ENCODE results near the gene CCL22.
"Not testable (repeated sequence)": the region's sequence is repeated elsewhere in the genome, so short reads cannot be mapped to it uniquely, and the experiment has no call there.

CCL22 gene

GRCh38 chr16:57374067-57374534, 15.5 kb downstream of the CCL22 start:
- no peak overlapping the region for H3K4me2 ChIP-seq (ENCODE audit: low read depth, low read length, poor library complexity, severe bottlenecking)
- TF ChIP-seq EZH2phosphoT487 (IDR thresholded peaks at IDR 0.05; ENCODE audit: borderline replicate concordance) (no peak), CTCF (conservative IDR thresholded peaks at IDR 0.05; ENCODE audit: low read length) (no peak)
- no peaks in the 10 kb centered on the region for H3K36me3 ChIP-seq (ENCODE audit: insufficient read depth, low read length)
- no peaks in the 10 kb centered on the region for H3K9me3 ChIP-seq (ENCODE audit: insufficient read depth, low read depth, low read length)
- no peaks in the 10 kb centered on the region for H3K27me3 ChIP-seq (ENCODE audit: insufficient read depth, low read length, poor library complexity, severe bottlenecking)
- no peaks in the 10 kb centered on the region for H4K20me1 ChIP-seq (ENCODE audit: insufficient read depth, low read length, poor library complexity, severe bottlenecking)
- H3K79me2 ChIP-seq (ENCODE audit: insufficient read depth, low read length): no peaks in the 10 kb centered on the region
- no peak overlapping the region for H2AFZ ChIP-seq (ENCODE audit: low read length)
- no peaks in the 10 kb centered on the region for H3F3A ChIP-seq (ENCODE audit: low read depth)
- no peak overlapping the region for H3K4me3 ChIP-seq (ENCODE audit: low read length, poor library complexity, severe bottlenecking)
- H3K9me2 ChIP-seq (replicated peaks; ENCODE audit: low read depth, low read length): no peaks in the 10 kb centered on the region
- H3K9ac ChIP-seq (ENCODE audit: low read depth, low read length, poor library complexity, severe bottlenecking): no peak overlapping the region
- peaks cover 7% of the 10 kb centered on the region for H3K4me1 ChIP-seq (ENCODE audit: insufficient read depth, low read length, poor library complexity, severe bottlenecking)

DNA sequence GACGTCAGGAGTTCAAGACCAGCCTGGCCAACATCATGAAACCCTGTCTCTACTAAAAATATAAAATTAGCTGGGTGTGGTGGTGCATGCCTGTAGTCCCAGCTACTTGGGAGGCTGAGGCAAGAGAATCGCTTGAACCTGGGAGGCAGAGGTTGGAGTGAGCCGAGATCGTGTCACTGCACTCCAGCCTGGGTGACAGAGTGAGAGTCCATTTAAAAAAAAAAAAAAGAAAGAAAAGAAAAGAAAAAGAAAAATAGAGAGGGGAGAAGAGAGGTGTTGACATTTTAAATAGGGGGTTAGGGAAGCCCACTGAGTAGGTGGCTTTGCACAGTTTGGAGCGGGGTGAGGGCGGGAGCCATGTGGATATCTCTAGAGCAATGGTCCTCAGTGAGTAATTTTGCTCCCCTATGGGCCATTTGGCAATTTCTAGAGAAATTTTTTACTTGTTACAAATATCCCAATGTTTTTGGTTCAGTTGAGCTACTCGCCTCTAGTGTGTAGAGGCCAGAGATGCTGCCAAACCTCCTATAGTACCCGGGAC, 16.4 kb downstream of the CCL22 start:
- not testable (repeated sequence) for H2AFZ ChIP-seq (ENCODE audit: low read length); H3K27me3 ChIP-seq (ENCODE audit: insufficient read depth, low read length, poor library complexity, severe bottlenecking); H3K9me2 ChIP-seq (replicated peaks; ENCODE audit: low read depth, low read length); H3K4me3 ChIP-seq (ENCODE audit: low read length, poor library complexity, severe bottlenecking); H3K4me1 ChIP-seq (ENCODE audit: insufficient read depth, low read length, poor library complexity, severe bottlenecking); H3K4me2 ChIP-seq (ENCODE audit: low read depth, low read length, poor library complexity, severe bottlenecking); H3F3A ChIP-seq (ENCODE audit: low read depth); H4K20me1 ChIP-seq (ENCODE audit: insufficient read depth, low read length, poor library complexity, severe bottlenecking); H3K36me3 ChIP-seq (ENCODE audit: insufficient read depth, low read length); H3K79me2 ChIP-seq (ENCODE audit: insufficient read depth, low read length); H3K9me3 ChIP-seq (ENCODE audit: insufficient read depth, low read depth, low read length); H3K9ac ChIP-seq (ENCODE audit: low read depth, low read length, poor library complexity, severe bottlenecking)

DNA sequence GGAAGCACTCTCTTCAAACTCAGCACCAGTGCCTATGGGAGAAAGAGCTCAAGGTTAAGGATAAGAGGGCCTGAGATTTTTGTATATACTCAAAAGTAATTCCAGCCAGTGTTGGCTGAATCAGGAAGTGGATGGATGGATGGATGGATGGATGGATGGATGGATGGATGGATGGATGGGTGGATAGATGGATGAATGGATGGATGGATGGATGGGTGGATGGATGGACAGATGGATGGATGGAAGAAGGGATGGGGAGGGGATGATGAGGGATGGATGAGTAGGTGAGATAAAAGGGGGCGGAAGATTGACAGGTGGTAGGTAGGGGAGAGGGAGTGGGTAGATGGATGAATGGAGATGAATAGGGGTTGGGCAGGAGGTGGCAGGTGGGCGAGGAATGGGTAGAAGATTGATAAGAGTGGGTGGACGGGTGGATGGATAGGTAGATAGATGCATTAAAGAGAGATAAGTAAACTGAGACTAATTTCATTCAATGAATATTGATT, 17.8 kb downstream of the CCL22 start:
- no peak overlapping the region for H3K4me2 ChIP-seq (ENCODE audit: low read depth, low read length, poor library complexity, severe bottlenecking)
- no peaks in the 10 kb centered on the region for H3F3A ChIP-seq (ENCODE audit: low read depth)
- TF ChIP-seq CTCF (conservative IDR thresholded peaks at IDR 0.05; ENCODE audit: low read length): no peak
- TF ChIP-seq EZH2phosphoT487 (IDR thresholded peaks at IDR 0.05; ENCODE audit: borderline replicate concordance): no peak
- H3K9me3 ChIP-seq (ENCODE audit: insufficient read depth, low read depth, low read length): no peaks in the 10 kb centered on the region
- H3K27me3 ChIP-seq (ENCODE audit: insufficient read depth, low read length, poor library complexity, severe bottlenecking): no peaks in the 10 kb centered on the region
- H3K9ac ChIP-seq (ENCODE audit: low read depth, low read length, poor library complexity, severe bottlenecking): no peak overlapping the region
- no peaks in the 10 kb centered on the region for H3K79me2 ChIP-seq (ENCODE audit: insufficient read depth, low read length)
- peaks cover 13% of the 10 kb centered on the region for H3K4me1 ChIP-seq (ENCODE audit: insufficient read depth, low read length, poor library complexity, severe bottlenecking)
- H2AFZ ChIP-seq (ENCODE audit: low read length): no peak overlapping the region
- H3K9me2 ChIP-seq (replicated peaks; ENCODE audit: low read depth, low read length): no peaks in the 10 kb centered on the region
- no peaks in the 10 kb centered on the region for H3K36me3 ChIP-seq (ENCODE audit: insufficient read depth, low read length)
- H3K4me3 ChIP-seq (ENCODE audit: low read length, poor library complexity, severe bottlenecking): no peak overlapping the region
- no peaks in the 10 kb centered on the region for H4K20me1 ChIP-seq (ENCODE audit: insufficient read depth, low read length, poor library complexity, severe bottlenecking)
